WTC11 (cell line): Measurements from ENCODE around the gene UBE2E1. TPM values are rescaled to one million over a fixed set of nuclear protein-coding genes. Genes with fewer than 3 reads are reported as not detected.

Experiments used
- ATAC-seq: fragments of 200-7000 bp; cut with Tn5 transposase; 2 replicates; pipeline ENCODE4 v1.10.0; 2021; ENCODE audit warnings: mild to moderate bottlenecking, moderate library complexity
- CTCF ChIA-PET: fragments of 300-600 bp; sonication (Branson Sonifier 250); formaldehyde crosslinking; loops from one replicate; lab custom pipeline; 2021; ENCODE audit warnings: antibody characterized with exemption; lab: Charles Lee
- POLR2A ChIA-PET: fragments of 350-600 bp; sonication (Branson Sonifier 250); formaldehyde crosslinking; loops from one replicate; lab custom pipeline; 2021; ENCODE audit warnings: antibody characterized with exemption; lab: Charles Lee
- DNase-seq: peaks from one replicate; pipeline ENCODE4 v3.0.0; 2021; ENCODE audit warnings: low spot score
- H3K27ac Mint-ChIP-seq: 2 replicates; pipeline ENCODE4 v1.8.0; 2021; ENCODE audit warnings: mixed read lengths
- H3K27me3 Mint-ChIP-seq: 2 replicates; pipeline ENCODE4 v1.8.0; 2021; ENCODE audit warnings: low read depth, mild to moderate bottlenecking, moderate library complexity, mixed read lengths
- H3K36me3 Mint-ChIP-seq: 2 replicates; pipeline ENCODE4 v1.8.0; 2021; ENCODE audit warnings: mixed read lengths
- H3K4me1 Mint-ChIP-seq: 2 replicates; pipeline ENCODE4 v1.8.0; 2022; ENCODE audit warnings: mixed read lengths
- H3K4me3 Mint-ChIP-seq: 2 replicates; pipeline ENCODE4 v1.8.0; 2021; ENCODE audit warnings: mild to moderate bottlenecking, moderate library complexity, mixed read lengths
- H3K9me3 Mint-ChIP-seq: 2 replicates; pipeline ENCODE4 v1.8.0; 2021; ENCODE audit warnings: mixed read lengths
- AFF4 ChIP-seq: sonication (generic); formaldehyde crosslinking; IDR thresholded peaks from 2 replicates; pipeline ENCODE4 v1.8.1; 2023; ENCODE audit warnings: mild to moderate bottlenecking, missing genetic modification reagents, borderline replicate concordance
- ATF2 ChIP-seq: sonication (generic); formaldehyde crosslinking; IDR thresholded peaks from 2 replicates; pipeline ENCODE4 v1.8.1; 2022; ENCODE audit warnings: low read depth, missing genetic modification reagents, borderline replicate concordance
- ESRRA ChIP-seq: sonication (generic); formaldehyde crosslinking; IDR thresholded peaks from 2 replicates; pipeline ENCODE4 v1.8.1; 2022; ENCODE audit warnings: mild to moderate bottlenecking, missing genetic modification reagents, borderline replicate concordance
- GRHL2 ChIP-seq: fragments of 250-450 bp; sonication (Bioruptor Pico); IDR thresholded peaks from 2 replicates; pipeline ENCODE4 v1.8.0; 2022; ENCODE audit warnings: mild to moderate bottlenecking, moderate library complexity; ENCODE audit not compliant: insufficient replicate concordance, severe bottlenecking
- JUN ChIP-seq: sonication (generic); formaldehyde crosslinking; IDR thresholded peaks from 2 replicates; pipeline ENCODE4 v1.8.0; 2023; ENCODE audit warnings: mild to moderate bottlenecking, missing genetic modification reagents
- MXD4 ChIP-seq: fragments of 250-450 bp; sonication (Bioruptor Pico); IDR thresholded peaks from 2 replicates; pipeline ENCODE4 v1.8.0; 2021; ENCODE audit warnings: mild to moderate bottlenecking, moderate library complexity, borderline replicate concordance
- NFE2L1 ChIP-seq: sonication (generic); formaldehyde crosslinking; IDR thresholded peaks from 2 replicates; pipeline ENCODE4 v1.8.1; 2023; ENCODE audit warnings: missing genetic modification reagents
- OVOL2 ChIP-seq: fragments of 250-450 bp; sonication (Bioruptor Pico); IDR thresholded peaks from 2 replicates; pipeline ENCODE4 v1.9.0; 2021; ENCODE audit warnings: mild to moderate bottlenecking, borderline replicate concordance
- PRRX2 ChIP-seq: fragments of 250-450 bp; sonication (Bioruptor Pico); IDR thresholded peaks from 2 replicates; pipeline ENCODE4 v1.8.0; 2021; ENCODE audit warnings: mild to moderate bottlenecking
- ZNF138 ChIP-seq: sonication (generic); formaldehyde crosslinking; conservative IDR thresholded peaks from 2 replicates; pipeline ENCODE4 v1.8.1; 2022; ENCODE audit warnings: mild to moderate bottlenecking, moderate library complexity, missing genetic modification reagents
- ZNF232 ChIP-seq: sonication (generic); formaldehyde crosslinking; IDR thresholded peaks from 2 replicates; pipeline ENCODE4 v1.8.0; 2022; ENCODE audit warnings: mild to moderate bottlenecking, missing genetic modification reagents
- ZNF263 ChIP-seq: sonication (generic); formaldehyde crosslinking; IDR thresholded peaks from 2 replicates; pipeline ENCODE4 v1.8.1; 2022; ENCODE audit warnings: low read depth, mild to moderate bottlenecking, moderate library complexity, missing genetic modification reagents
- total RNA-seq: library from RNA; stranded (reverse); gene quantifications from 3 replicates; pipeline ENCODE4 v1.2.3, GENCODE V29; 2021
- TF ChIP-seq, protein P1 (sequence below): sonication (generic); formaldehyde crosslinking; IDR thresholded peaks from 2 replicates; pipeline ENCODE4 v1.8.1; 2022; ENCODE audit warnings: low read depth, mild to moderate bottlenecking, moderate library complexity, missing genetic modification reagents, borderline replicate concordance
- TF ChIP-seq, protein P2 (sequence below): fragments of 250-450 bp; sonication (Bioruptor Pico); IDR thresholded peaks from 2 replicates; pipeline ENCODE4 v1.9.0; 2021; ENCODE audit warnings: moderate library complexity, mild to moderate bottlenecking, inconsistent platforms, borderline replicate concordance
- TF ChIP-seq, protein P3 (sequence below): fragments of 250-450 bp; sonication (Bioruptor Pico); conservative IDR thresholded peaks from 2 replicates; pipeline ENCODE4 v1.9.0; 2021; ENCODE audit warnings: mild to moderate bottlenecking
- TF ChIP-seq, protein P4 (sequence below): sonication (generic); formaldehyde crosslinking; IDR thresholded peaks from 2 replicates; pipeline ENCODE4 v1.8.0; 2022; ENCODE audit warnings: missing genetic modification reagents

Gene UBE2E1
- total RNA-seq, 1 experiment from 2014 or later, result 121 TPM

DNA sequence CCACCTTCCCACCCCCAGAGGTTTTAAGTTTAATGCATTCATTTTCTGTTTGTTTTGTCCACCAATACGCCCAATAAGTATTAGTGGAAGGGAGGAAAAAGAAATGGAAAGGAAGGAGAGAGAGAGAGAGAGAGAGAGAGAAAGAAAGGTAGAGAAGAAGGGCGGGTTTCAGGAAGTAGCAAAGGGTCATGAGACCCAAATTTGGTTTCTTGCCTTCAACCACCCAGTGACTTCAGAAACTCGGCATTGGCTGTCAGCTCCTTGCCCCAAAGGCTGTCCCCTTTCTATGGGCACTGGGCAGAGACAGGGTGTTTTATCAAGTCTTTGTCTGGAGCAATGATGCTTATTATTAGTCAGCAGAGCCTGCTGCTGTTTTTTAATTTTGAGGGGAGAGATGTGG lies 125.8 kb downstream of the UBE2E1 start (continued):
- TF ChIP-seq AFF4 (CRISPR knock-in tag), result no peak
- TF ChIP-seq, protein P1, sequence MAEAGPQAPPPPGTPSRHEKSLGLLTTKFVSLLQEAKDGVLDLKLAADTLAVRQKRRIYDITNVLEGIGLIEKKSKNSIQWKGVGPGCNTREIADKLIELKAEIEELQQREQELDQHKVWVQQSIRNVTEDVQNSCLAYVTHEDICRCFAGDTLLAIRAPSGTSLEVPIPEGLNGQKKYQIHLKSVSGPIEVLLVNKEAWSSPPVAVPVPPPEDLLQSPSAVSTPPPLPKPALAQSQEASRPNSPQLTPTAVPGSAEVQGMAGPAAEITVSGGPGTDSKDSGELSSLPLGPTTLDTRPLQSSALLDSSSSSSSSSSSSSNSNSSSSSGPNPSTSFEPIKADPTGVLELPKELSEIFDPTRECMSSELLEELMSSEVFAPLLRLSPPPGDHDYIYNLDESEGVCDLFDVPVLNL (CRISPR knock-in tag), result no peak
- TF ChIP-seq GRHL2, result no peak
- TF ChIP-seq, protein P2, sequence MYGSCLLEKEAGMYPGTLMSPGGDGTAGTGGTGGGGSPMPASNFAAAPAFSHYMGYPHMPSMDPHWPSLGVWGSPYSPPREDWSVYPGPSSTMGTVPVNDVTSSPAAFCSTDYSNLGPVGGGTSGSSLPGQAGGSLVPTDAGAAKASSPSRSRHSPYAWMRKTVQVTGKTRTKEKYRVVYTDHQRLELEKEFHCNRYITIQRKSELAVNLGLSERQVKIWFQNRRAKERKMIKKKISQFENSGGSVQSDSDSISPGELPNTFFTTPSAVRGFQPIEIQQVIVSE (CRISPR knock-in tag), result no peak
- no peak for TF ChIP-seq ZNF263 (CRISPR knock-in tag)
- no peak for TF ChIP-seq ZNF232 (CRISPR knock-in tag)
- TF ChIP-seq MXD4 (CRISPR knock-in tag), result no peak
- no peak for TF ChIP-seq ATF2 (CRISPR knock-in tag)
- no peak for TF ChIP-seq JUN (CRISPR knock-in tag)
- TF ChIP-seq NFE2L1 (CRISPR knock-in tag), result no peak

DNA sequence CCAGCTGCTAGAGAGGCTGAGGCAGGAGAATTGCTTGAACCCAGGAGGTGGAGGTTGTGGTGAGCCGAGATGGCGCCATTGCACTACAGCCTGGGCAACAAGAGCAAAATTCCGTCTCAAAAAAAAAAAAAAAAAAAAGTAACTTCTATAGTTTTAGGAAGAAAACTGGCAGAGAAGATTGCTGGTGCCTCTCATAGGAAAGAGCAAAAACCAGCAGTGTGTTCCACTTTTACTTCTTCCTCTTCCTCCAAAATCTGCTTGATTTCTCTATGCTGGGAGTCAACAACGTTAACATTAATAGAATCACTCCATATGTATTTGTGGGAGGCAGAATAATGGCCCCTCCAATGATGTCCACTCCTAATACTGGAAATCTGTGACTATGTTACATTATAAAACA lies 126.8 kb downstream of the UBE2E1 start:
- ChIA-PET CTCF (no interaction called here), POLR2A (no interaction called here)
- Mint-ChIP-seq H3K9me3 (no peaks in the 10 kb centered on the region), H3K36me3 (no peaks in the 10 kb centered on the region), H3K4me1 (peaks cover 4% of the 10 kb centered on the region; the same call in 1 of the 2 replicates), H3K27me3 (peaks cover 3% of the 10 kb centered on the region; the same call in 1 of the 2 replicates), H3K27ac (no peak overlapping the region), H3K4me3 (no peak overlapping the region)
- ATAC-seq, result no peak
- no peak for DNase-seq
- no peak for TF ChIP-seq ZNF138 (CRISPR knock-in tag)
- TF ChIP-seq, protein P3, sequence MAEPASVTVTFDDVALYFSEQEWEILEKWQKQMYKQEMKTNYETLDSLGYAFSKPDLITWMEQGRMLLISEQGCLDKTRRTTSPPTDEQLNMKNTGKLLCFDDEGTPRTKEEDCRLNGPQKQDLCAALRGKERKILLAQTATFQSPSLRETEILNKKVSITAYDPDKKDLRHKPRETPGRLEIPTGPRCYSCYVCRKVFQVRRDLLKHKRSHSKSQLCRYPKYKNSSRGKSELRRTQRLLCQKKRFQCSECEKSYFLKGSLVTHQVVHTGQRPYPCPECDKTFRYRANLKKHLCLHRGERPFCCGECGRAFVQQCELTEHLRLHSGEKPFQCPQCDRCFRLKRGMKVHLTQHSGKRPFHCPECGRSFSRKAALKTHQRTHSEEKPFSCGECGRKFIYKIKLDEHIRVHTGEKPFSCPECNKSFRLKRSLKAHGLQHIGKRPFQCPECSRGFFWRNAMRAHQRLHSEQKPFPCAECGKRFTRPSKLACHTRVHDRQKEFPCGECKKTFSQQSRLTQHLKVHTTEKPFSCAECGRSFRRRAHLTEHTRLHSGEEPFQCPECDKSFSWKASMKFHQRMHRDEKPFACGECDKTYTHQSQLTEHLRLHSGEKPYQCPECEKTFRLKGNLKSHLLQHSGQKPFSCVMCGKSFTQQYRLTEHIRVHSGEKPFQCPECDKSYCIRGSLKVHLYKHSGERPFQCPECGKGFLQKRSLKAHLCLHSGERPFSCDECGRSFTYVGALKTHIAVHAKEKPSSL (CRISPR knock-in tag), result no peak
- TF ChIP-seq PRRX2 (CRISPR knock-in tag), result no peak
- TF ChIP-seq ESRRA (CRISPR knock-in tag), result no peak
- TF ChIP-seq, protein P4, sequence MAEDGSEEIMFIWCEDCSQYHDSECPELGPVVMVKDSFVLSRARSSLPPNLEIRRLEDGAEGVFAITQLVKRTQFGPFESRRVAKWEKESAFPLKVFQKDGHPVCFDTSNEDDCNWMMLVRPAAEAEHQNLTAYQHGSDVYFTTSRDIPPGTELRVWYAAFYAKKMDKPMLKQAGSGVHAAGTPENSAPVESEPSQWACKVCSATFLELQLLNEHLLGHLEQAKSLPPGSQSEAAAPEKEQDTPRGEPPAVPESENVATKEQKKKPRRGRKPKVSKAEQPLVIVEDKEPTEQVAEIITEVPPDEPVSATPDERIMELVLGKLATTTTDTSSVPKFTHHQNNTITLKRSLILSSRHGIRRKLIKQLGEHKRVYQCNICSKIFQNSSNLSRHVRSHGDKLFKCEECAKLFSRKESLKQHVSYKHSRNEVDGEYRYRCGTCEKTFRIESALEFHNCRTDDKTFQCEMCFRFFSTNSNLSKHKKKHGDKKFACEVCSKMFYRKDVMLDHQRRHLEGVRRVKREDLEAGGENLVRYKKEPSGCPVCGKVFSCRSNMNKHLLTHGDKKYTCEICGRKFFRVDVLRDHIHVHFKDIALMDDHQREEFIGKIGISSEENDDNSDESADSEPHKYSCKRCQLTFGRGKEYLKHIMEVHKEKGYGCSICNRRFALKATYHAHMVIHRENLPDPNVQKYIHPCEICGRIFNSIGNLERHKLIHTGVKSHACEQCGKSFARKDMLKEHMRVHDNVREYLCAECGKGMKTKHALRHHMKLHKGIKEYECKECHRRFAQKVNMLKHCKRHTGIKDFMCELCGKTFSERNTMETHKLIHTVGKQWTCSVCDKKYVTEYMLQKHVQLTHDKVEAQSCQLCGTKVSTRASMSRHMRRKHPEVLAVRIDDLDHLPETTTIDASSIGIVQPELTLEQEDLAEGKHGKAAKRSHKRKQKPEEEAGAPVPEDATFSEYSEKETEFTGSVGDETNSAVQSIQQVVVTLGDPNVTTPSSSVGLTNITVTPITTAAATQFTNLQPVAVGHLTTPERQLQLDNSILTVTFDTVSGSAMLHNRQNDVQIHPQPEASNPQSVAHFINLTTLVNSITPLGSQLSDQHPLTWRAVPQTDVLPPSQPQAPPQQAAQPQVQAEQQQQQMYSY (CRISPR knock-in tag), result no peak
- no peak for TF ChIP-seq OVOL2 (CRISPR knock-in tag)
